GDM1 (cell line): Measurements from ENCODE around the gene PPP1R9A.

Experiments
- DNase-seq: peaks from one replicate; lab custom pipeline; 2025; lab: John Stamatoyannopoulos, UW

PPP1R9A gene

DNA sequence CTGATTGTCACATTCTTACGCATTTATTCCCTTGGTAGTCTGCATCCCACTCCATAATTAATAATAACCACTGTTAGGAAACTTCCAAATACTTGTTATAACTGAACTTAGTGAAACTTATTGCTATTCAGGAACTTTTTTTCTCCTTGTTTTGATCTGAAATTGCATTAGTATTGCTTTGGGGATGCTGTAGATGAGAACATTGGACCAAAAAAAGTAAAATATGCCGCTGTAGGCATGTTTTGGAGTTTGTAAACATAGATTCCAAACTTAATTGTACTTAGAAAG, 1.7 kb downstream of the PPP1R9A start:
- no peak for DNase-seq

DNA sequence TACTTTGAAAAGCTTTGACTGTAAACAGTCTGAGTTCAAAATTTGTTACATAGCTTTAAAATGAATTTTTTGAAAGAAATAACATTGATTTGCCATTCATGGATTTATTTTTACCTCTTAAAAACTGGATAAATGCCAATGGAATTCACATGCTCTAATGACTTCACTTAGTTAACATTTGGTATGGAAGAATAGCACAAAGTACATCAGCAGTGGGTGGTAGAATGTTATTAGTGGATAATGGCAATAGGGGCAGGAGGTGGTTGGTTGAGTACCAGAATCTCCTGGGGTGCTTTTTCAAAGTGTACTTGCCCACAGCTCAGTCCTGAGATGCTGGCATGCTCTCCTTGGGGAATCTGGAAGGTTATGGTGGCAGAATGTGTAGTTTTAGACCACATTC, 4.7 kb downstream of the PPP1R9A start:
- DNase-seq = no peak

DNA sequence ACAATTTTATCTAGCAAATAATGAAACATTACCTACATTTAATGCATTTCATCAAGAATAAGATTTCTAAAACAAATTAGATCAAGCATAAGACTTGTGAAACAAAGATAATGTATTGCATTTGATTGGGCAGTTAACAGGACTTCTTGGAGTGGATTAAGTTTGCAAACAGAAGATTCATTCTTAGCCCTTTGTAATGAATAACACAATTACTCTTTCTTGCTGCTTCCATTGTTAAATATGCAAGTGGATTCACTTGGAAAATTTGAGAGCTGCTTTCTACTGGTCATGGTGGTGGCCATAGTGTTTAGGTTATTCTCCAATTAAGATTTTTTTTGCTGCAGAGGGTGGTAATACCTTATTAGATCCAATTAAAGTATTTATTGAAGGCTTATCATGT, 6.0 kb downstream of the PPP1R9A start:
- DNase-seq = no peak

DNA sequence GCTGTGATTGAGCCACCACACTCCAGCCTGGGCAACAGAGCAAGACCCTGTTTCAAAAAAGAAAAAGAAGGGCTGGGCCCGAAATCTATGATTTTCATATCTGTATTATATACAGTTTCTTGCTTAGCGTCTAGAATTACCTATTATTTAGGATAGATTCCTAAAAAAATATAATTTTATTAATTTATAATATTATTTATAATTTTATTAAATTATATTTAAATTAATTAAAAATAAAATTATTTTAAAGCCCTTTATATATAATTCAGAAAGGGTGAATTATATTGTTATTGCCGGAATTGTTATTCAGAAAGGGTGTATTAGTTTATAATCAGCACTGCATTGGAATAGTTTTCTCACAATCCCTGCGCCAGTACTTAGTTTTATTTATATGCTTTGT, 14.5 kb downstream of the PPP1R9A start:
- no peak for DNase-seq

DNA sequence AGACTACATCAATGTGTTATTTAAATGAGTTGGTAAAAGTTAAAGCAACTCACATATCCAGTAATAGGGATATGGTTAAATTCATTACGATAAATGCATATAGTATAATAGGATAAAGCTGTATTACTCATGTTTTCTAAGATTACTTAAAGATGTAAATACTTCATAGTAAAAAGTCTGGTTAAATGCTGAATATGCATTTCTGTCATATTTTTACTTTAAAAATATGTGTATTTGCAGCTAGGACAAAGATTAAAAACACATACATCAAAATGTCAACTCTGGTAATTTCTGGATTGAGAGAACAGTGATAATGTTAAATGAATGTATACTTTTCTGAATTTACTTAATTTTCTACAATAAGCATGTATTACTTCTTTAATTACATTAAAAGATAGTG, 15.1 kb downstream of the PPP1R9A start:
- DNase-seq = no peak

DNA sequence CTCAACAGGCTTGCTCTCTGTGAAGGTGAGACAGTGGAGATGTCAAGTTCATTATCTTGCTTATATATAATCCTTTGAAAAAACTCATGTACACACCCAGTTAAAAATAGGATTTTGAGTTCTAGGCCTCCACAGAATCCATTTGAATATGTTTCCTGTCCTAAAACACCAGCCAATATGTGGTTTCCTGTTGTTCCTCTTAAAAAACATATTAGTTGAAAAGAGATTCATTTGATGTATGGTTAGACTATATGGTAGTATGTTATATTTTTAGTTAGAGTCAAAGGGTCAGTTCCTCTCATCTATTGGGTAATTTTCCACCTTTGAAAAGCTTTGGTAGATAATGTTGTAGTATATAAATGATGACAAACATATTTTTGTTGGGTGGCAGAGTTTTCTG, 16.0 kb downstream of the PPP1R9A start:
- no peak for DNase-seq

DNA sequence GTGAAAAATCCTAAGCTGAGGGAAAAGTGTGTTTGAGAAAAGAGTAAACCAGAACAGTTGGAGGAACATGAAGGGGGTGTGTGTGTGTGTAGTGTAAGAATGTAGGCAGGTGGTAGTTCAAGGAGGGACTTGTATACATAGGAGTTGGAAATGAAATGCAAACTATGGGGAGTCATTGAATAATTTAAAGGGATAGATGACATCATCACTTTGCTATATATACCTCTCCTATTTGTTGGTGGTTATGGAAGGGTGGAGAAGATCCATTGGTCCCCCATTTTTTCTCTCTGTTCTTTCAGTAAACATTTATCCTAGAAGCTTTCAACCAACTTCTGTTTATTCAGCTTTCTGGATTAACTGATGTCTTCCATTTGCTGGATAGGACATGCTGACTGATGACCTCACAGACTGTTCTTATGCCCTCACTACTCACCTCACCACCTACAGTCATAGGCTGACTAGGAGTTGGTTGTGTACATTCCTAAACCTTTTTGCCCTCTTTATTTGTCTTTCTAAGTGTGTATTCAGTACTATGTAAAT, 20.8 kb downstream of the PPP1R9A start:
- no peak for DNase-seq

DNA sequence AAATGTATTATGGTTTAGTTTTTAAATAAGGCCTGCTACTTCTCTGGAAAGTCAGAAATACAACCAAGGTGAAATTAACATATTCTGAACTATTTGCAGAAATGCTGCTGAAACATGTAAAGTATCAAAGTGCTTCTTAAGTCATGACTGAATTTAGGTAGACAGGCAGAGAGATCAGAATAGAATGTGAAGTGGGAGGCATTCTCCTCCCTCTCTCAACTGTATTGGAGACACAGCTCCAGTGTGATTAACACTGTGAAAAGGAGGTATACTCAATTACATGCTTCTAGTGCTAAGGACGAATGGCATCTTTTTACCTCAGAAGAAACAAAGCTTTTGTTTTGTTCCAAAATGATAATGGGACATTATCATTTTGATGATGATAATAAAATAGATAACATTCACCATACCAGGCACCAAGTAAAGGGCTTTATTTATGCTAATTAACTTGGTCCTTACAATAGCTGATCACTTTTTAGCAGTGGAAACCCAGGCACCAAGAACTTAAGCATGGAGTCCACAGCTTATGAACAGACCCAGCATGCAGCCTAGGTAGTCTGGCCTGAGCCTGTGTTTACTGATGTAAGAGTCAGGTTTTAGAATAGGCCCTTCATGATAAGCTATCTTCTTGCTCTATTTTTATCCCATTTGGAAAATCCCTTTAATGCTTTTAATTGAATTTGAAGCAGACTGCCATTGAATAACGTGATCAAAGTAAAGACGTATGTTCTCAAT, 26.0 kb downstream of the PPP1R9A start:
- no peak for DNase-seq

DNA sequence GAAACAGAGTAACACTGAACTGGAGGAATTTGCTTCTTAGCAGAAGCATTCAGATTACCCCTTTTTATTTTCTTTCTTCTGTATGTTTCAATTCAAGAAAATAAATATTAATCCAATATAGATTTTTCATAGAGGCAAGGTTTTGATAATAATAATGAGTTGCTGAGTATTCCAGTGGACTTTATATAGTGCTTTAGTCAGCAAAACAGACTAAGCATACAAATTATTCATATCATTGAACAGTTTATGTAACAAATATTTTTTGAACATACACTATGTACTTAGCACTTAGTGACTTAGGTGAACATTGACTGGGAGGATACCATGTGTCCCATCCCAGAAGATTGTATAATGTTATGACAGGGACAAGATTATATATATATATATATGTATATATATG, 32.0 kb downstream of the PPP1R9A start:
- no peak for DNase-seq

DNA sequence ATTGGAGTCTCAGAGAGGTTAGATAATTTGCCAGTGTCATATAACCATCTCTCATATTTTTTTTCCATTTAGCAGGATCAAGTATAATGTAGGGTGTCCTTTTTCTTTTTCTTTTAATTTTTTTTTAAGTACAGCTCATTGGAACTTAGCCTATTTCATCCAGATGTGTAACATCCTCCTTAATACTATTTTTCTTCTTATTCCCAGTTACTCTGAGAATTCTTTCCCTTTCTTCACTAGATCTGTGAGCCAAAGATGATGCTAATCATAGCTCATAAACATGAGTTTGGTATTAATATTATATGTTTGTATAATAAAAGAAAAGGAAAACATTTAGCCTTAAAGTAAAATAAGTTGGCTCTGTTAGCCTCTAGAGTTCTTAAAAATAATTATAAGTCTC, 32.8 kb downstream of the PPP1R9A start:
- no peak for DNase-seq

DNA sequence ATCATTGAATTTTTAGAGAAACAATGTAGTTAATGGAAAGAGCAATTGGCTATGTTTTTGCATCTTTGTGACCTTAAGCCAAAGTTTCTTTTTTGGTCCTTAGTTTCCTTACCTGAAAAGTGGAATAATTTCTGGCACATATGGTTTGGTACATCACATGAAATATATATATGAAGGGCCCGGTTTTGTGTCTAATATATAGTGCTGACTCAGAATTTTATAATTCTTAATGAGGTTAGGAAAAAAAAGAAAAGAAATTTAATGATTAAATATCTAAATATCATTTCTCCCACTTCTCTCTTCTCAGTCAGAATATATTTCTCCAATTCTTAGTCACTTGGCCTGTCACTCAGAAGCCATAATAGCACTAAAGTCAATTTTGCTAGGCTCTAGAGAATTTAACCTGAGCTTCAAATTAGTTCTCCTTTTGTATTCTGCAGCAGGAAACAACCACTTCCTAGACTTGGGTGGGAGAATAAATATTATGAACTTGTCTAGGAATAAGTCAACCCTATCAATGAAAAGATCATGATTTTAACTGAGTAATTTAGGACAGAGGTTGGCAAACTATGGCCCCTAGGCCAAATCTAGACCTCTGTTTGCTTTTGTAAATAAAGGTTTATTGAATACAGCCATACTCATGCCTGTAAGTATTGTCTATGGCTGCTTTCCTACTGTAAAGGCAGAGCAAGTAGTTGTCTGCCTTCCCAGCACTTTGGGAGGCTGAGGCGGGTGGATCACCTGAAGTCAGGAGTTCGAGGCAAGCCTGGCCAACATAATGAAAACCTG, 34.6 kb downstream of the PPP1R9A start:
- no peak for DNase-seq

DNA sequence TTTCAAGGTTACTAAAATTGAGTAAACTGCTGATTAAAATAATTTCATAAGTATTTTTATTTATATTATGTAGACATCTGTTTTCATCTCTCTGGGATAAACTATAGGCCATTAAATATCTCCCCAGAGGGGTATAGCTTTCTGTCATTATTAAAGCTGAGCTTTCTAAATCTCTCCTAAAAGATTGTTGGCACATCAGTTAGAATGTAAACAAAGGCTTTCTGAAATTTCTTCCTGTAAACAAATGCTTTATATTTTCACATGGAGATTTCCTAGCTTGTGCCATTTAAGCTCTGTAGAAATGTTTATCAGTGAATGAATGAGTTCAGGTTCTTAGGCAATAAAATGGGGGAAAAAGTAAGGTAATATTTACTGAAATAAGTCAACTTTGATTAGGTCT, 35.7 kb downstream of the PPP1R9A start:
- no peak for DNase-seq

DNA sequence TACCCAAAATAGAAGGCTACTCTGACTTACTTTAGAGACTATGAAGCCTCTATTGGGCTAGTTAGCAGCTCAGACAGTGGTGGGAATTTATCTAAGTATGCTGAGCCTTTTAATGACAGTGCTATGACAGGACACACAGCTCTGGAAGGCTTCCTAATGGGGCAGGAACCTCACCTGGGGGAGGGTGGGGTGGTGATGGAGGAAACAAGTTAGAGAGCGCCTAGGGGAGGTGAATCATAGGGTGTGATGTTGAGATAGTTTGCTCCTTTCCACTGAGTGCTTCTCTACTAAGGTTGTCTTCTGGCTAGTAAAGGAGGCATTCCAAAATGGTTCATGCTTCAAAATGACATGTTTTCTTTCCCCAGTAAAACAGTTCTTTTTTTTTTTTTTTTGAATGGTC, 42.1 kb downstream of the PPP1R9A start:
- no peak for DNase-seq

DNA sequence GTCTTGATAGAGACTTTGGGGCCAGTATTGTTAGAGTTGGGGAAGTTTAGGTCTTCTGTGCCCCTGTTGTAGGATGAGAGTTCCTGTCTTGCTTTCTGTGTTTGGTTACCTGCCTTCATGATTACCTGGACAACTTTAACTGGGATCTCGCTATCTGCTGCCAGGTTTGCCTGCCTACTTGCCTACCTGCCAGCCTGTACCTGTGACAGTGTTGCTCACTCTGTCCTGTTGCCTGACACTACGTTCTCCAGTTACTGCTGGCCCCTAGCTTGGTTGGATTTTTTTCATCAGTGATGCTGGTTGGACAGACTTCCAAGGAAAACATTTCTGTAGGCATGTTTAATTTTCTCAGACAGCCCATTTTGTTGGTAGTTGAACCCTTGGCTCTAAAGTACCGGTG, 48.4 kb downstream of the PPP1R9A start:
- DNase-seq = no peak

DNA sequence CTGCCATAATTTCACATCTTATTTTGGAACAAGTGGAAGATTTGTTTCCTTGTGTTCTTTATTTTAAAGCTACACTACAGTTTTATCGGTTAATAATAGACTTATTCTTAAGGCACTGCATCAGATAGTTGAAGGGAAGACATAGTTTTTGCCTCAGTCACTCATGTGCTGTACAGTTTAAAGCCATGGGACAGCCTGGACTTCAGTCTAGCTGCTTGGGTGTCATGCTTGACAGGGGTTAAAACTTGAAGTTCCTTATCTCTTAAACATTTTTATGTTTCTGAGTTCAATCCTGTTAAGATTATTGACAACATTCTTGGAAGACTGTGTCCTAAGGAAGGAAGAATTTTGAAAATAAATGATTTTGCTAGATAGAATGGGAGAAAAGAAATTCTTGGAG, 49.7 kb downstream of the PPP1R9A start:
- no peak for DNase-seq

DNA sequence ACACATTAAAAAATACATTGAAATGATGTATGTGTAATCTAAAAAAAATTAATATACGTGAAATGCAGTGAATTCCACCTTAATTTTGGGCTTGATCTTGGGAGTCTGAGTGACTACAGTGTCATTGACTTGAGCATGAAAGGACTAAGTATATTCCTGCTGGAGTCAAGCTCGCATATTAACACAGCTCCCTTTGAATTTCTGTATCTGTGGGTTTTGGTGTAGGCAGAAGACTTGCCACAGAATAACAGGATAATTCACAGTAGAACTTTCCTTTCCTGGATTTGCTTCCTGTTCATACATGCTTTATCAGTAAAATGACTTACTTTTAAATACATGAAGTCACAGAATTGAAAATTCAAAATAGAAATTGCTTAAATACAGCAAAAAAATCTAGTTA, 55.3 kb downstream of the PPP1R9A start:
- DNase-seq = no peak

DNA sequence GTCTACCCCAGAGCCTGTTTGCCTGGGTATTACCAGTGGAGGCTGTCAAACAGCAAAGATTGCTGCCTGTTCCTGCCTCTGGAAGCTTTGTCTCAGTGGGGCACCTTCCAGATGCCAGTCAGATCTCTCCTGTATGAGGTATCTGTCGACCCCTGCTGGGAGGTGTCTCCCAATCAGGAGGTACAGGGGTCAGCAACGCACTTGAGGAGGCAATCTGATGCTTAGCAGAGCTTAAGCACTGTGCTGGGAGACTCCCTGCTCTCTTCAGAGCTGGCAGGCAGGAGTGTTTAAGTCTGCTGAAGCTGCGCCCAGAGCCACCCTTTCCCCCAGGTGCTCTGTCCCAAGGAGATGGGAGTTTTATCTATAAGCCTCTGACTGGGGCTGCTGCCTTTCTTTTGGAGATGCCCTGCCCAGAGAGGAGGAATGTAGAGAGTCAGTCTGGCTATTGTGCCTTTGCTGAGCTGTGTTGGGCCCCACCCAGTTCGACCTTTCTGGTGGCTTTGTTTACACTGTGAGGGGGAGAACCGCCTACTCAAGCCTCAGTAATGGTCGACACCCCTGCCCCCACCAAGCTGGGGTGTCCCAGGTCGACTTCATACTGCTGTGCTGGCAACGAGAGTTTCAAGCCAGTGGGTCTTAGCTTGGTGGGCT, 62.2 kb downstream of the PPP1R9A start:
- DNase-seq = no peak

DNA sequence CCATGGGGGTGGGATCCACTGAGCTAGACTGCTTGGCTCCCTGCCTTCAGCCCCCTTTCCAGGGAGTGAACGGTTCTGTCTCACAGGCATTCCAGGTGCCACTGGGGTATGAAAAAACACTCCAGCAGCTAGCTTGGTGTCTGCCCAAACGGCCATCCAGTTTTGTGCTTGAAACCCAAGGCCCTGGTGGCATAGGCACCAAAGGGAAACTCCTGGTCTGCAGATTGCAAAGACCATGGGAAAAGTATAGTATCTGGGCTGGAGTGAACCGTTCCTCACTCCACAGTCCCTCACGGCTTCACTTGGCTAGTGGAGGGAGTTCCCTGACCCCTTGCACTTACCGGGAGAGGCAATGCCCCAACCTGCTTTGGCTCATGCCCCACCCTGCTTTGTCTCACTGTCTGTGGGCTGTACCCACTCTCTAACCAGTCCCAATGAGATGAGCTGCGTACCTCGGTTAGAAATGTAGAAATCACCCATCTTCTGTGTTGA, 62.7 kb downstream of the PPP1R9A start:
- no peak for DNase-seq

DNA sequence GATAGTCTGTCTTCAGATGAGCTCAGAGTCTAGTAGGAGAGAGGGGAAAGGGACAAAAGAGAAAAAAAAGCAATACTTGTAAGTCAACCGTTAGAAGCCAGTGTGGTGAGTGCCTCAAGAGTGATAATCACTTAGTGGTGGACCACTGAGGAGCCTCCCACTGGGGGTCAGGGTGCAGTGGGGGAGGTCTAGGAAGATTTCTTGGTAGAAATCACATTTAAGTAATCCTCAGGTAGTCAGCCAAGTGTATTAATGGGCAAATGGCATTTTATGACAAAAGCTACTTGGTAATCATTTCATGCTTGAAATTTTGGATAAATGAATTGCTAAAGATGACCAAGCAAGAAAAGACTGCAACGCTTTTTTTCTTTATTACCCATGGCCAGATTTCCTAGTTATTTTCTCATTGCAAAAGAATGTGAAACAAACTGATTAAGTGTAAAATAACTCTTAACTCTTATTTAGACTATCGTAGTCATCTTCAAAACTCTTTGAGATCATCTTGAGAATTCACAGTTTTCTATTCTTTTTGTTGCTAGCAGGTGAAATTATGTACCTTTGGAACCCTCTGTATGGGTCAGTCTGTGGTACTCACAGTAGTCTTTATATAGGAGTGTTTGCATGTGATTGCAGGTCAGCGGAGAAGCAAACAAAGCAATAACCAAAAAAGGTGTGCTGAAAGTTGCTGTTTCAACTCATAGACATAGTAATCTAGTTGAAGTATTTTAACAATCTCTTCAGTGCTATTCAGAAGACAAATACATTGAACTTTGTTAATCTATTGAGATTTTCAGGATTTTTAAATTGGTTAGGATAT, 63.9 kb downstream of the PPP1R9A start:
- DNase-seq = no peak

DNA sequence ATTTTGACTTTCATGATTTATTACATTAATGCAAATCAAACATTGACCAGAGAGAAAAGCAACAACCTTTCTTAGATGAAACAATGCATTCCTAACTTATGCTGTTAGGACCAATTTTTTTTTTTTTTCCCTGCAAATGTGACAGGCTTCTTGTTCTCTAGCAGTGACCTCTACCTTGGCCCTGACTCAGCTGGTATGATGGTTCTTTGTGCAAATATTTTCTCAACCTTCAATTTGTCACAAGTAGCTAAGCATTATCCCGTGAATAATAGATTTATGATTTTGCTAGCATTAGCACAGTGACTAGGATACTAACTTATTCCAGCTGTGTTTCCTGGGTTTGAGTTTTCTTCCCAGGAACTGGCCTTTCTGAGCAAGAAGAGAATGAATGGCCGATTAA, 64.9 kb downstream of the PPP1R9A start:
- DNase-seq = no peak

DNA sequence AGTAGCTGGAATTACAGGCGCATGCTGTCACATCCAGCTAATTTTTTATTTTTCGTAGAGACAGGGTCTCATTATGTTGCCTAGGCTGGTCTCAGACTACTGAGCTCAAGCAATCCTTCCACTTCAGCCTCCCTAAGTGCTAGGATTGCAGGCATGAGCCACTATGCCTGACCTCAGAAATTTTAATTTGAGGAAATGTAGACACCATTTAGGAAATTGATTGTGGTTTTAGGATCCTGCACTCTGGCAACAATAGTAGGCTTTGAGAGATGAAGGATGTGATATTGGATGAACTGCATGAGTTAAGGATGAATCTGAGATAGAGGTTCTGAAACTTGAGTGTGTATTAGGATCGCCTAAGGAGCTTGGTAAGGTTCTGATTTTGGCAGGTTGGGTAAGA, 66.5 kb downstream of the PPP1R9A start:
- DNase-seq = no peak

DNA sequence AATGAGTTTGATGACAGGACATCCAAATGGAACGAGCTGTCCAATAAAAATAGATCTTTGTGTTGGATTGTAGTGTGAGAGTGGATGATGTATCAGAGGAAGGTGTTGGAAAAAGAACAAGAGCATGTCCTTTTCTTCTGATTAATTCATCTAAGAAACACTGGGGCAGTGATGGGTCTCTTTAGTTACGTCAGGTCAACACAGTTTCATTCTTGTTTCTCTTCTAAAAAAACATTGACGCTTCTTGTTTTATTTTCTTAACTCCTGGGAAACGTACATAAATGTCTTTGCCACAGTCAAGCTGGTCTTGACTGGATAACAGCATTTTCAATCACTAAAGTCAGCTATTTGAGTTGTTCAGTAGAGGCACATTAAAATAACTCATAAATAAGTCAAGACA, 67.0 kb downstream of the PPP1R9A start:
- DNase-seq = no peak
